Measurements from ENCODE around the gene KIF5A.
"Not testable (repeated sequence)": the region's sequence is repeated elsewhere in the genome, so short reads cannot be mapped to it uniquely, and the experiment has no call there.

The KIF5A gene

DNA sequence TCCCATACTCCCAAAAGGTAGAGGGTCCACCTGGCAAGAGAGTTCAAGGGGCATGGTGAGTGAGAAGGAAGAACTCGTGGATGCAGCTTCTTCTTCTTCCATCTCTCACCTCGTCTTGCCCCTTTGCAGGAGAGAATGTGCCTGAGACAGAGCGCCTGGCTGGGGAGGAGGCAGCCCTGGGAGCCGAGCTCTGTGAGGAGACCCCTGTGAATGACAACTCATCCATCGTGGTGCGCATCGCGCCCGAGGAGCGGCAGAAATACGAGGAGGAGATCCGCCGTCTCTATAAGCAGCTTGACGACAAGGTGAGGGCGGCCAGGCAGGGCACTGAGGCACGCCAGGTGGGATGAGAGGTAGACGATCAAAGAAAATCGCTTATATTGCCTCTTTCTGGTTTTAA, 20.0 kb downstream of the KIF5A start:
- H3K27me3 ChIP-seq (ENCODE audit: control insufficient read depth, low read length), result peaks cover 2% of the 10 kb centered on the region; the same call in 1 of the 2 replicates
- H3K9me2 ChIP-seq (replicated peaks; ENCODE audit: control insufficient read depth, low read length), result no peaks in the 10 kb centered on the region
- no peak for TF ChIP-seq EZH2phosphoT487 (IDR thresholded peaks at IDR 0.05; ENCODE audit: borderline replicate concordance, low read length)
- TF ChIP-seq CTCF (IDR thresholded peaks at IDR 0.05; ENCODE audit: low read depth, low read length, poor library complexity, severe bottlenecking), result no peak
- H3F3A ChIP-seq (ENCODE audit: control insufficient read depth, insufficient read depth), result no peaks in the 10 kb centered on the region
- H4K20me1 ChIP-seq (ENCODE audit: control insufficient read depth, insufficient read depth, low read depth, low read length), result no peaks in the 10 kb centered on the region
- no peaks in the 10 kb centered on the region for H3K9me3 ChIP-seq (ENCODE audit: control insufficient read depth, insufficient read depth, low read length)
- H3K27ac ChIP-seq (ENCODE audit: low read depth, low read length), result no peak overlapping the region
- H3K4me2 ChIP-seq (ENCODE audit: low read length), result no peak overlapping the region
- H3K4me1 ChIP-seq (ENCODE audit: control insufficient read depth, low read length), result no peaks in the 10 kb centered on the region
- no peaks in the 10 kb centered on the region for H3K79me2 ChIP-seq (ENCODE audit: control insufficient read depth, low read length)
- no peaks in the 10 kb centered on the region for H3K36me3 ChIP-seq (ENCODE audit: control insufficient read depth, low read length)
- H3K4me3 ChIP-seq (ENCODE audit: low read length), result no peak overlapping the region

DNA sequence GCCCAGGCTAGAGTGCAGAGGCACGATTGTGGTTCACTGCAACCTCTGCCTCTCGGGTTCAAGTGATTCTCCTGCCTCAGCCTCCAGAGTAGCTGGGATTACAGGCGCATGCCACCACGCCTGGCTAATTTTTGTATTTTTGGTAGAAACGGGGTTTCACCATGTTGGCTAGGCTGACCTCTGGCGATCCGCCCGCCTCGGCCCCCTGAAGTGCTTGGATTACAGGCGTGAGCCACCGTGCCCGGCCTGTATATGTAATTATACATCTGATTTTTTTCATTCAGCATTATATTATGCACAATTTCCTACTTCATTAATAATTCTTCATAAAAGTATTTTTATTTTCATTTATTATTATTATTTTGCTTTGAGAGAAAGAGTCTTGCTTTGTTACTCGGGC, 20.6 kb downstream of the KIF5A start:
- not testable (repeated sequence) for H3K36me3 ChIP-seq (ENCODE audit: control insufficient read depth, low read length); H3K4me2 ChIP-seq (ENCODE audit: low read length); H3K9me2 ChIP-seq (replicated peaks; ENCODE audit: control insufficient read depth, low read length)

GRCh38 chr12:57571926-57572762, 22.3 kb downstream of the KIF5A start:
- Histone ChIP-seq H3K79me2 (ENCODE audit: control insufficient read depth, low read length) (no peaks in the 10 kb centered on the region), H3K4me1 (ENCODE audit: control insufficient read depth, low read length) (no peaks in the 10 kb centered on the region), H3K4me3 (ENCODE audit: low read length) (no peak overlapping the region), H3F3A (ENCODE audit: control insufficient read depth, insufficient read depth) (no peaks in the 10 kb centered on the region), H3K4me2 (ENCODE audit: low read length) (no peak overlapping the region), H3K9me3 (ENCODE audit: control insufficient read depth, insufficient read depth, low read length) (no peaks in the 10 kb centered on the region), H3K9me2 (replicated peaks; ENCODE audit: control insufficient read depth, low read length) (no peaks in the 10 kb centered on the region), H3K27me3 (ENCODE audit: control insufficient read depth, low read length) (peaks cover 16% of the 10 kb centered on the region), H3K36me3 (ENCODE audit: control insufficient read depth, low read length) (no peaks in the 10 kb centered on the region), H4K20me1 (ENCODE audit: control insufficient read depth, insufficient read depth, low read depth, low read length) (no peaks in the 10 kb centered on the region), H3K27ac (ENCODE audit: low read depth, low read length) (no peak overlapping the region)
- no peak for TF ChIP-seq EZH2phosphoT487 (IDR thresholded peaks at IDR 0.05; ENCODE audit: borderline replicate concordance, low read length)

More for the DNA sequence above, 20.6 kb downstream of the KIF5A start:
- H4K20me1 ChIP-seq (ENCODE audit: control insufficient read depth, insufficient read depth, low read depth, low read length); H3K27me3 ChIP-seq (ENCODE audit: control insufficient read depth, low read length); H3K9me3 ChIP-seq (ENCODE audit: control insufficient read depth, insufficient read depth, low read length); H3K4me1 ChIP-seq (ENCODE audit: control insufficient read depth, low read length); H3K27ac ChIP-seq (ENCODE audit: low read depth, low read length); H3K79me2 ChIP-seq (ENCODE audit: control insufficient read depth, low read length); H3F3A ChIP-seq (ENCODE audit: control insufficient read depth, insufficient read depth); H3K4me3 ChIP-seq (ENCODE audit: low read length): not testable (repeated sequence)

DNA sequence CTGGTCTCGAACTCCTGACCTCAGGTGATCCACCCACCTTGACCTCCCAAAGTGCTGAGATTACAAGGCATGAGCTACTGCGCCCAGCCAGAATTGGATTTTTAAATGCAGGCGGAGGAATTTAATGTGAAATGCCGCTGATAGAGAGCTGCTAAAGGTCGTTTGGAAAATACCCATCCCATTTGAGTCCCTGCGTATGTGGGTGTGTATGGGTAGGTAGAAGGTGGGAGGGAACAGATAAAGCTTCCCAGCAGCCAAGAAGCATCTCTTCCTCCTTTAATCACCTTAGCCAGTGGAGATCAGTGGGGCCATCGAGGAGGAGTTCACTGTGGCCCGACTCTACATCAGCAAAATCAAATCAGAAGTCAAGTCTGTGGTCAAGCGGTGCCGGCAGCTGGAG, 25.0 kb downstream of the KIF5A start:
- Histone ChIP-seq H3K9me3 (ENCODE audit: control insufficient read depth, insufficient read depth, low read length) (no peaks in the 10 kb centered on the region), H3K79me2 (ENCODE audit: control insufficient read depth, low read length) (no peaks in the 10 kb centered on the region), H3K9me2 (replicated peaks; ENCODE audit: control insufficient read depth, low read length) (no peaks in the 10 kb centered on the region), H3K27me3 (ENCODE audit: control insufficient read depth, low read length) (peaks cover 22% of the 10 kb centered on the region), H3K4me2 (ENCODE audit: low read length) (no peak overlapping the region), H3K27ac (ENCODE audit: low read depth, low read length) (no peak overlapping the region), H3F3A (ENCODE audit: control insufficient read depth, insufficient read depth) (no peaks in the 10 kb centered on the region), H3K4me1 (ENCODE audit: control insufficient read depth, low read length) (no peaks in the 10 kb centered on the region), H4K20me1 (ENCODE audit: control insufficient read depth, insufficient read depth, low read depth, low read length) (no peaks in the 10 kb centered on the region), H3K36me3 (ENCODE audit: control insufficient read depth, low read length) (no peaks in the 10 kb centered on the region), H3K4me3 (ENCODE audit: low read length) (no peak overlapping the region)
- no peak for TF ChIP-seq EZH2phosphoT487 (IDR thresholded peaks at IDR 0.05; ENCODE audit: borderline replicate concordance, low read length)
- TF ChIP-seq CTCF (IDR thresholded peaks at IDR 0.05; ENCODE audit: low read depth, low read length, poor library complexity, severe bottlenecking), result no peak
